Stimulated activated CD8-positive, alpha-beta memory T cell treated with anti-CD3 and anti-CD28 coated beads, Interleukin-2, amount 100 ng/mL, for 48 hours (primary cell): ENCODE measurements around the gene PRSS53.
"Not testable (repeated sequence)": the region's sequence is repeated elsewhere in the genome, so short reads cannot be mapped to it uniquely, and the experiment has no call there.

Experiments
- DNase-seq, 2 donors: peaks; one replicate each; pipeline ENCODE4 v3.0.0-alpha.2; 2020; ENCODE audit warnings: low read depth in 2 of 2

PRSS53 gene

DNA sequence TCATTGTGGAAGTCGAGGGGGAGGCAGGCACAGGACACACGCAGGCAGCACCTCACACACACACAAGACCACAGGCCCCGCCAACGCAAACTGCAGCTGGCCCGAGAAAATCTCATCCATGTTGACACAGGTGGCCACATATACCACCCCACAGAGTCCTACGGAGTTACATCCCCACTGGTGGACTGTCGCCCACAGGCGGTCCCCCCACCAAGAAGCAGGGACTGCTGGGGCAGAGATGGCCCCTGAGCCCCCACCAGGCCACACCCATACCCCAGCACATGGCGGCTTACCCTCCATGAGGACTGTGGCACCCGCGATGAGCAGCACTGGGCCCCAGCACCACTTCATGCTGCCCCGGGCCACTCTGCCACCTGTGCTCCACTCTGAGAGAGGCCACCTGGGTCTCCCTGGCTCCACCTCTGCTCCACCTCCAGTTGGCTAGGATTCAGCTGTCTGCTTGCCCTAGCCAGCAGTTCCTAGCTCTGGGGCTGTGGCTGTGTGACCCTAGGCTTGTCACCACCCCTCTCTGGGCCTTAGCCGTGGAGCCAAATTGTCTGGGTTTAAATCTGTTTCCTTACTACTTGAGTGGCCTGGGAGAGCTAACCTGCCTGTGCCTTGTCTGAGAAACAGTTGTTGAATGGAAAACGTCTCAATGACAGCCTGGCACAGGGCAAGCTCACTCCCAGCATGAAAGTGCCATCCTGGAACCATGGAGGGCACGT lies at the start of gene PRSS53:
TSS of gene PRSS53 (minus strand) at position 485 of the 725 bp plus-strand sequence. CDS start at position 351, 134 bp downstream.
- DNase-seq, result no peak

DNA sequence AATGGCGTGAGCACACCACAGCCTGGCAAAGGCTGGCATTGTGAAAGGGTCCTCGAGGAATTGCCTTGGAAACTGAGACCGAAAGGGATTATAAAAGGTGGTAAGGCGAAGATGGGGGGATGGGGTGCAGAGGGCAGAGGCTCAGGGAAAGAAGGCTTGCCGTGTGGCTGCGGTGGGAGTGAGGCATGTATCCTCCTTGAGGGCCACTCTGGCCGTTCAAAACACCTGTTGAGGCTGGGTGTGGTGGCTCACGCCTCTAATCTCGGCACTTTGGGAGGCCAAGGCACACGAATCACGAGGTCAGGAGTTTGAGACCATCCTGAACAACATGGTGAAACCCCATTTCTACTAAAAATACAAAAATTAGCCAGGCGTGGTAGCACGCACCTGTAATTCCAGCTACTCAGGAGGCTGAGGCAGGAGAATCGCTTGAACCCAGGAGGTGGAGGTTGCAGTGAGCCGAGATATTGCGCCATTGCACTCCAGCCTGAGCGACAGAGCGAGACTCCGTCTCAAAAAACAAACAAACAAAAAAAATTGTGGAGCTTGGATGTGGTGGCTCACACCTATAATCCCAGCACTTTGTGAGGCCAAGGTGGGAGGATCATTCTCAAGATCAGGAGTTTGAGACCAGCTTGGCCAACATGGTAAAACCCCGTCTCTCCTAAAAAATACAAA lies 48.2 kb upstream of the PRSS53 start:
- DNase-seq, result not testable (repeated sequence)

DNA sequence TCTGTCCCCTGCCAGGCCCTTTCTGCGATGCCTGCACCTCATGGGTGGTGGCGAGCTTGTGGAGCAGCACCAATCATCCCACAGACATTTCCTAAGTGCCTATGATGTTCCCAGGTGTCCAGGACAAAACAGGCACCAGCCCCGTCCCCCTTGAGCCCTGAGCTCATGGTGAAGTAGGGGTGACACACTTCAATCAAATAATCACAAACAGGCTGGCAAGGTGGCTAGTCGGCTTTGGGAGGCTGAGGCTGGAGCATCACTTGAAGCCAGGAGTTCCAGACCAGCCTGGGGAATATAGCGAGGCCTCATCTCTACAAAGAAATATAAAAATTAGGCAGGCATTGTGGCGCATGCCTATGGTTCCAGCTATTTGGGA lies 47.5 kb upstream of the PRSS53 start:
- no peak for DNase-seq

DNA sequence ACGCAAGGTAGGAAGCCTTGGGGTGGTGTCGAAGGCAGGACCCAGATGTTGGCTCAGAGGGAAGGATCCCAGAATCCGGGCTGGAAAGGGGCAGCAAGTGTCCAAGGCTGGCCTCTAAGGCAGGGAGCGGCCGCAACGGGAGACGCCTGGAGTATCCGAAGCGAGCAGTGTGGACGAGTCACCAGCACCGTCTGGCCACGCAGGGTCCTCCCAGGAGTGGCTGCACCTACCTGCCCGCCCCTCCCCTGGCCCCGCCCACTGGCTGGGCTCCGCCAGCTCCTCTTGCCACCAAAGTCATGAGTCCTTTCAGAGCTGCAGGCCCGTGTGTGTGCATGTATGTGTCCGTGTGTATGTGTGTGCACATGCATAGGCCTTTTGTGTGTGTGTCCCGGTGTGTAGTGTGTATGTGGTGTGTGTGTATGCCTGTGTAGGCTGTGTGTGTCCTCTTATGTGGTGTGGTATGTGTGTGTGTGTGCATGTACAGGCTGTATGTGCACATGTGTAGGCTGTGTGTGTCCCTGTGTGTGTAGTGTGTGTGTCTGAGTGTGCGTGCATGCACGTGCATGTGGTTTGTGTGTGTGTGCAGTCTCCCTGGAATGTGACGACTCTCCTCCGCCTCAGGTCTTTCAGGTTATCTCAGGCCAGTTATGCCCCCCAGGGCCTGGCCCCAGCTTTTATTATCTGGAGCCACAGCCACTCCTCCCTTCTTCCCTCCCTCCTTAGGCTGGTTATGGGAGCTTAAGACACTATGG lies 47.0 kb upstream of the PRSS53 start, which contains the start of gene PRSS8:
TSS of gene PRSS8 (minus strand) at position 193 of the 752 bp plus-strand sequence. CDS start 229 bp downstream, outside the sequence.
- DNase-seq, result no peak

DNA sequence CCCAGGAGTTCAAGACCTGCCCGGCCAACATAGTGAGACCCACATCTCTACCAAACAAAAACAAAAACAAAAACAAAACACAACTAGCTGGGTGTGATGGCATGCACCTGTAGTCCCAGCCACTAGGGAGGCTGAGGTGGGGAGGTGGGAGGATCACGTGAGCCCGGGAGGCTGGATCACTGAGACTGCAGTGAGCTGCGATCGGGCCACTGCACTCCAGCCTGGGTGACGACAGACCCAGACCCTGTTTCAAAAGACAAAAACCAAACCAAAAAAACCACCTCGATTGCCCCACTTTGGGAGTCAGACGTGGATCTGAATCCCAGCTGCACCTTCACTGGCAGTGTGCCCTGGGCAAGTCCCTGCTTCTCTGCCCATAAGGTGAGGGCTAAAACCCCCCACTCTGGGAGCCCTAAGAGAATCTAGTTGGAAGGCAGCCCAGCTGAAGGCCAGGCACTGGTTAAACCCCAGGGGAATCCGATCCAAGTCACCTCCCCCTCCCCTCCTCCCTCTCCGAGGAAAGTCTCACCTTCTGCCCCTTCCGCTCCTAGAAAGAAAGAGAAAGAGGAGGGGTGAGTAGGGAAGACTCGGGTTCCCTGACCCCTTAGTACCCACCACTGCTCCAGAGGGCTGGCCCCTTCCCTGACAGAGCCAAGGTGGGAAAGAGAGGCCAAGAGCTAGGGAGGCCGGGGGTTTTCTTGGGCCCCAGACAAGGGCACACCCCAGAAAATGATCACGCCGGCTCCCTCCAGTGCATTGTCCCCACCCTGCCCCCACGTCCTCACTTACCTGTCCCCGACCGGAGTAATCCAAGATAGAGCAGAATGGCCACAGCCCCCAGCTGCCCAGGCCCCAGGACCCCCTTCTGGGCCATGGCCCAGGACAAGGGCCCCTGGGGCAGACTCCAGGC lies 46.1 kb upstream of the PRSS53 start:
- DNase-seq, result no peak

DNA sequence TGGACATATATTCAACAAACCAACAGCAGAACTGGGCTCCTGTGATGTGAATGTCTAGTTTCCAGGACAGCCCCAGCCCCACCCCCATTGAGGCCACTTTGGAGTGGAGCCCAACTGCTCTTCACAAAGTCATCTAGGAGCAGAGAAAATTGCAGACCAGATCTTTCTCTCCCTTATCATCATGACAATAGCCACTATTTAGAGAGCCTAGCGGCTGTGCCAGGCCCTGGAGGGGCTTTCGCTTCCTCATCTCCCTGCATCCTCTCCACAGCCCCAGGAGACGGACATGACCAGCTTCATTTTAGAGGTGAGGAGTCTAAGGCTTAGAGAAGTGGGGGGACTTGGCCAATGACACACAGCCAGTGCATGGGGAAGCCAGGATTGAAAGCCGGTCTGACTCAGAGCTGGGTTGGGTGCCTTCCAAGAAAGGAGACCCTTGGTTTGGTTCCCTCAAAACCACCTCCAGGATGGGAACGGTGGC lies 45.4 kb upstream of the PRSS53 start:
- DNase-seq, result no peak

DNA sequence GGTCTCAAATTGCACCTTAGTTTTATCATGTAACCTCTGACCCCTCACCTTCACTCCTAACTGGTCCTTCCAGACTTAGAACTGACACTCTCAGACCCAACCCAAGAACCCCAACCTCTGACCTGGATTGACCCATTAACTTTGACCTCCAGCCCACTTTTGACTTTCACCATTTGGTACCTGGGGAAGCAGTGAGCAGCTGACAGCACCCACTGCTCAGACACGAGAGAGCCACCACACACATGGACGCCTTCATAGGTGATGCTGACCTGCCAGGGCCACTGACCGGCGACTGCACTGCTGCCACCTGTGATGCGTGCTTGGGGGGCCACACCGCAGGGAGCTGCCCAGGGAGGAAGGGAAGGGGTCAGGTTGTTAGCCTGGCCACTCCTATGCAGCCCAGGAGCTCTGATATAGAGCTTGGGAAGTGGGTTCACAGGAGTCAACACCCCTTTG lies 44.3 kb upstream of the PRSS53 start:
- DNase-seq, result no peak

DNA sequence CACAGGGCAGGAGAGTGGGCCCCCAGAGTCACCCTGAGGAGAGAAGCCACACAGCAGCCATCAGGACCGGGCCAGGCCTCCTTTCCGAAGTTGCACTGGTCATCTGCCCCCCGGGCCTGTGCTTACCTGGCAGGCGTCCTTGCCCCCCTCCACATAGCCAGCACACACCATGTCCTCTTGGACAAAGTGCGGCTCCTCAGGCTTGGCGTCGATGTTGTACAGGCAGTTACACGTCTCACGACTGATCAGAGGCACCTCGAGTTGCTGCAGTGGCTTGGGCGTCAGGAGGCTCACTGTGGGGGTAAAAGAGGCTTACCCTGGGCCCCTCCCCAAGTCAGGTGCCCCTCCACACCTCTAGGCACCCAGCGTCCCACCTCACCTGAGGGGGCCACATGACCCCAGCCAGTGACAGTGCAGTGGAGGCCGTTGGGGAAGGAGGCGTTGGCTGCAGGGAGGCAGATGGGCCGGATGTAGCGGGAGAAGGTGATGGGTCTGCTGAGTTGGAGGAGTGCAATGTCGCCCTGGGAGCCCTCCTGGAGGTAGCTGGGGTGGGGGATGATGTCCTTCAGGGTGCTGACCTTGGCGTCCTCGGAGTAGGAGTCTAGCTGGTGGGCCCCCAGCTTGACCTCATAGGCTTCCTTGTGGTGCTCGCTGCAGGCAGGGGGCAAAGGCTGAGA lies 43.7 kb upstream of the PRSS53 start:
- DNase-seq, result no peak

DNA sequence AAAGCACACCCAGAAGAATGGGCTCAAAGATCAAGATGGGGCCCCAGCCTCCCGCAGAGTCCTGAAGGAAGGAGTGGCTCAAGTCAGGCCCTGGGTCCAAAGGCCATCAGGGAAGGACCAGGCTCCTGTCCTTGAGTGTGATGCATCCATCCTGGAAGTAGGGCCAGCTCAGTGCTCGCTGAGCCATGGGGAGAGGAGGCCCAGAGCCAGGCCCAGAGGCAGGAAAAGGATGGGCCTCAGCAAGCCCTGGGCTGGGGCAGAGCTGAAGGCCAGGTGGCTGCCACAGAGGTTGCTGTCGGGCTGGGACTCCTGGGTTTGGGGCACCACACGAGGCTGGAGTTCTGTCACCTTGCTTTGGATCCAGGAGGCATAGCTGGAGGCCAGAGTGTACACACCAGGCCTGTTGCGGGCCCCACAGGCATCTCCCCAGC lies 43.1 kb upstream of the PRSS53 start:
- no peak for DNase-seq

DNA sequence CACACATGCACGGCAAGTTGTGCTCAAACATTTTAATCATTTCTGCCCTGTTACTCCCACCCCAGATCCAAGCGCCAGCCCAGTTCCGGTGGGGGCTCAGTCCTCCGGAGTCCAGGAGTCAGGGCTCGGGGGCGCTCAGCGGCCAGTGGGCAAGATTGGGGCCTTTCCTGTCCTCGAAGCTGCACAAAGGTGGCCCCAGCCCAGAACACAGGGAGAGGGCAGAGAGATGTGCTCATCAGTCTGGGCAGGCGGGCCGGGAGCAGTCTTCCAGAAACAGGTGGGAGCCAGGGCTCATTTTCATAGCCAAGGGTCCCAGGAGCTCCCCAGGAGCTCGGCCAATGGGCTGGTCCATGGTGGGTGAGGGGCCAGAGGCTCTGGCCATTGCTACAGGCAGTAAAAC lies 42.7 kb upstream of the PRSS53 start:
- no peak for DNase-seq

DNA sequence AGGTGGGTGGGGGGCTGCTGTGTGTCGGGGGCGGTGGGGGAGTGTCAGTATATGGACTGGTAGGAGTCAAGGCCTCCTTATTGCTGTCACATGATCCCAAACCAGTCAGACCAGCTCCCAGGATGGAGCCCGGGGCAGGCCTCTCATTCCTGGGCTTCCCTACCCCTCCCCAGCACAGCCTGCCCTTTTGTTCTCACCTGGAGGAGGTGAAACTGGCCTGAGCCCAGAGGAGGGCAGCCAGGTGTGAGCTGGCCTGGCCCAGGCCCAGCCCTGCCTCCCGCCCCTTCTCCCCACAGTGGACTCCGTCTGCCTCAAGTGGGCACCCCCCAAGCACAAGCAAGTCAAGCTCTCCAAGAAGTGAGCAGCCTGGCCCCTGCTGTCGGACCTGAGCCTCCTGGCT lies 42.2 kb upstream of the PRSS53 start:
- no peak for DNase-seq

DNA sequence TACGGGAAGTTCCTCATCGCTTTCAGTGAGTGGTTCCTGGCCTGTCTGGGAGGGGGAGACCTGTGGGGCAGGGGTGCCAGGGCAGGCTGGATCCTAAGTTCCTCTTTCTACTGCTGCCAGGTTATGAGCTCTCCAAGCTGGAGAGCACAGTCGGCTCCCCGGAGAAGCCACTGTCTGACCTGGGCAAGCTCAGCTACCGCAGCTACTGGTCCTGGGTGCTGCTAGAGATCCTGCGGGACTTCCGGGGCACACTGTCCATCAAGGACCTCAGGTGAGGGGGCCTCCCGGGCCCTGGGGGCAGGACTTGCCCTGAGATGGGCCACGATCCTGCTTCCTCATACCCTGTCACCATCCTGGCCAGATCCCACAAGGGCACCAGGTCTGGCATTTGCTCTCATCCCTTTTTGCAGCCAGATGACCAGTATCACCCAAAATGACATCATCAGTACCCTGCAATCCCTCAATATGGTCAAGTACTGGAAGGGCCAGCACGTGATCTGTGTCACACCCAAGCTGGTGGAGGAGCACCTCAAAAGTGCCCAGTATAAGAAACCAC lies 41.7 kb upstream of the PRSS53 start:
- DNase-seq, result no peak

DNA sequence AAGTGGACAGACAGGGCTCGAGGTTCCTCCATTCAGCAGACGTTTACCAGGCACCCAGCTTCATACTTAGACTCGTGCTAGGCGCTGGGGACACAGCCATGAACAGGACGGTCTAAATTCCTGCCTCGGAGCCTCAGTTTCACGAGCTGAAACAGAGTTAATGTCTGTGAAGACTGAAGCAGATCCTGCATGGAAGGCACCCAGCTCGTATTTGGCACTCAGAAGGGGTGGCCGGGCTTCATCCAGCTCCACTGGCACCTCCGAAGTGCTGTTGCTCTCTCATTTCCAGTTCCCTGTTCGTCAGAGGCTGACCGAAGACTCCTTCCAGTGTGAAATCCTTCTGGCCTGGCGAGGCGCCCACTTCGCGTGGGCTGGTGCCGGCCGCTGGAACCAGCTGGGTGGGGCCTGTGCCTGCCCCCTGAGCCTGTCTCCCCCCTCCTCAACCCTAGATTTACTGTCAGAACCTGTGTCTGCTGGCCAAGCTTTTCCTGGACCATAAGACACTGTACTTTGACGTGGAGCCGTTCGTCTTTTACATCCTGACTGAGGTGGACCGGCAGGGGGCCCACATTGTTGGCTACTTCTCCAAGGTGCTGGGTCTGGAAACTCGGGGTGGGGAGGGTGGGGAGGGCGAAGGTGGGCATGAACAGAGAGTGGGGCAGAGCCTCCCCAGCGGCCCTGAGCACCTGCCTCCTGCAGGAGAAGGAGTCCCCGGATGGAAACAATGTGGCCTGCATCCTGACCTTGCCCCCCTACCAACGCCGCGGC lies 41.0 kb upstream of the PRSS53 start:
- DNase-seq, result no peak

DNA sequence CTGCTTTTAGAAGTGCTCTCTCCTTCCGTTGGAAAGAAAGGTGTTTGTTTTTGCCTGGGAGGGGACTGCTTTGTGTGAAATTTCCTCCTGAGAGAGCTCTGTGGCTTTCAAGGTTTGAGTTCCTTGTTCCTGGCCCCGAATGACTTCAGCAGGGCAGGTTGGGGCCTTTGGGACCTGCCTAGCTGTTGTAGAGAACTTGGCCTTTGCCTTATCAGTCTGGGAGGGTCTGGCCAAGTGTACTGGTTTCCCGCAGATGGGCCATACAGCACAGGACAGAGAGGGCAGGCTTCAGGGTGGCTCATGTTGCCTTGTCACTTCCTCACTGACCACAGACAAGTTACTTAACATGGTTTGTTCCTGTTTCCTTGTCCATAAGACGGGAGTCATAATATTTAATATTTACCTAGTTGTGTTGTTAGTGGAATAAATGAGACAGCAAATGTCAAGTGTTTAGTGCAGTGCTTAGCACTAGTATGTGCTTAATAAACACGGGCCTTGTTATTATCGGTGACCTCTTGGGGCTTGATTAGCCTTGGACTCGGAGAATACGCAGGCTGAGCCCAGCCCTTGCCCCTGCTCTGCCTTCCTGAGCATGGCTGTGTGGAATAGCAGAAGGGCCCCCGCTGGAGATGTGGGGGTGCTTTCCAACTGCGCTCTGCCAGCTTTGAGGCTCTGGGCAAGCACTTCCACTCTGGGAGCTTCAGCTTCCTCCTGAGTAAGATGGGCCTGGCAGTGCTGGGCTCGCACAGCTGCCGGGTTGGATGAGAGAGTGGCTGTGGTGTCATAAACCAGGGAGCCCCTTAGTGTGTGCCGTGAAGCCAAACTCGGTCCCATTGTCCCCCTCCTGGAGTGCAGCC lies 40.2 kb upstream of the PRSS53 start:
- DNase-seq, result no peak

DNA sequence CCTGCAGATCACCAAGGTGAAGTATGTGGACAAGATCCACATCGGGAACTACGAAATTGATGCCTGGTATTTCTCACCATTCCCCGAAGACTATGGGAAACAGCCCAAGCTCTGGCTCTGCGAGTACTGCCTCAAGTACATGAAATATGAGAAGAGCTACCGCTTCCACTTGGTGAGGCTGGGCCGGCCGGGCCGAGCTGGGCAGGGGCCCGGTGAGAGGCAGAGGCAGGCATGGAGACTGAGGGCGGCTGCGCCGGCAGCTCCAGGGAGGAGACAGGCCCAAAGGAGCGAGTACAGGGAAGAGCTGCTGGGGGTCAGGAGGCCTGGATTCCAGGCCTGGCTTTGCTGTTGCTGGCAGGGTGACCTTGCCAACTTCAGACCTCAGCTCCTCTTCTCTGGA lies 38.4 kb upstream of the PRSS53 start:
- DNase-seq, result no peak

DNA sequence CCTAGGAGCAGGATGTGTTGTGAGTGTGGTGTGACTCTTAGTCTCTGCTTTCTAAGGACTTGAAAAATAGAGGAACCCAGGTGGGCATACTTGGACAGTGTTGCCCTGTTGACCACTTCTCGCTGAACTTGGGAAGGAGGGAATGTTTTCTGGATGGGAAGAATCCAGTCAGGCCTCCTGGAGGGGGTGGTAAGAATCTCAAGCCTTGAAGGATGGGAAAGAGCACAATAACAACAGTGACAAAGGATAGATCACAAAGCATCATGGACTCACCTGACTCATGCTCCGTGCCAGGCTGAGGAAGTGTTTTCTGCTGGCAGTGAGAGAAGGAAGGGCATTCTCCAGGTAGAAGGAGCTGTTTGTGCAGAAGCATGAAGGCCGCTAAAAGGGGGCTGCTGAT lies 37.1 kb upstream of the PRSS53 start:
- no peak for DNase-seq

DNA sequence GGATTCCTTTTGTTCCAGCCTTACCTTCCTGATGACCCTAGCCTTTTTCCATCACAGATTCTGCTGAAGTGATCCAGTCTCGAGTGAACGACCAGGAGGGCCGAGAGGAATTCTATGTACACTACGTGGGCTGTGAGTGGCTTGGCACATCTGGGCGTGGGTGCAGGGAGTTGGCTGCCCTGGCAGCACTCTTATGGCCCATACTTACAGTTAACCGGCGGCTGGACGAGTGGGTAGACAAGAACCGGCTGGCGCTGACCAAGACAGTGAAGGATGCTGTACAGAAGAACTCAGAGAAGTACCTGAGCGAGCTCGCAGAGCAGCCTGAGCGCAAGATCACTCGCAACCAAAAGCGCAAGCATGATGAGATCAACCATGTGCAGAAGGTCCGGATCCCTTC lies 31.4 kb upstream of the PRSS53 start:
- no peak for DNase-seq

DNA sequence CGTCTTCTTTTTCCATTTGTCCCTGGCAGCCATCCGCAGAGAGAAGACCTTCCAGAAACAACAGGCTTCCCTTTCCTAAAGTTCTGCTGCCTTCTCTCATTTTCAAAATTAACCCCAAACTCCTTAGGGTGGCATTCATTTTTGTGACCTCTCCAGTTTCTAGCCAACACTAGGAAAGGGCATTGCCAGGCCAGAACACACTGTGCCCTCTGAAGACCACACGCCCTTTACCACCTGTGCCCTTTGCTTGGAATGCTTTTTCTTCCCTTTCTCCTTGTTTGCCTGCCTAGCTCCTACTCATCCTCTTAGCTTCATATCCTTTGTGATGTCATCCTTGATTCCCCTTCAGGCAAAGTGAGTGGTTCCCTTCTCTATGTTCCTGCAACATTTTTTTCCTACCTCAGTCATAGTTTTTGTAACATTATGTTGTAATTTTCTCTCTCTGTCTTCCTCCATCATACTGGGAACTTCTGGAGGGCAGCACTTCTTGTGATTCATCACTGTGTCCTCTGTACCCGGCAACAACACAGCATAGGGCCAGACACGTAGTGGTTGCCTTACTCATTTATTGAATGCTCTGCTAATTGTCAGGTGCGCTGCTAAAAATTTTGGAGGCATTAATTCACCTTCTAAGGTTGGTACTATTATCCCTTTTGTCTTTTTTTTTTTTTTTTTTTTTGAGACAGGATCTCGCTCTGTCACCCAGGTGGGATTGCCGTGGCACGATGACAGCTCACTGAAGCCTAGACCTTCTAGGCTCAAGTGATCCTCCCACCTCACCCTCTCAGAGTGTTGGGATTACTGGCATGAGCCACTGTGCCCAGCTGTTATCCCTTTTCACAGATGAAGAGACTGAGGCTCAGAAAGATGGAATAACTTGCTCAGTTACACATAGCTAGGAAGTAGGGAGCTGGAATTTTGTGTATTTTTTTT lies 29.7 kb upstream of the PRSS53 start:
- no peak for DNase-seq
